ENCODE measurements around the gene PHF21A.
"Not testable (repeated sequence)": the region's sequence is repeated elsewhere in the genome, so short reads cannot be mapped to it uniquely, and the experiment has no call there.

The PHF21A gene

GRCh38 chr11:45919806-45920530 lies 201.3 kb downstream of the PHF21A start:
- no peak for DNase-seq

- DNase-seq: no peak
Observed at GRCh38 chr11:45918962-45919675, 202.1 kb downstream of the PHF21A start.

- DNase-seq: peak; percentile 67
Observed at GRCh38 chr11:45918331-45918941, 202.8 kb downstream of the PHF21A start.

- DNase-seq: peak; percentile 91
Observed at GRCh38 chr11:45917623-45918330, 203.5 kb downstream of the PHF21A start, which contains the start of gene PEX16. TSS of gene PEX16 (minus strand) at chr11:45917877. CDS start at chr11:45917811, 66 bp downstream.

GRCh38 chr11:45917286-45917622 lies 204.0 kb downstream of the PHF21A start:
- DNase-seq: no peak

GRCh38 chr11:45915446-45915845 lies 205.8 kb downstream of the PHF21A start:
- no peak for DNase-seq

GRCh38 chr11:45913942-45914635 lies 207.2 kb downstream of the PHF21A start:
- no peak for DNase-seq

GRCh38 chr11:45913514-45913913 lies 207.7 kb downstream of the PHF21A start:
- DNase-seq: no peak

- DNase-seq: no peak
Observed at GRCh38 chr11:45910623-45911022, 210.6 kb downstream of the PHF21A start.

GRCh38 chr11:45909594-45910475 lies 211.4 kb downstream of the PHF21A start:
- no peak for DNase-seq

GRCh38 chr11:45907911-45908370 lies 213.3 kb downstream of the PHF21A start:
- no peak for DNase-seq

GRCh38 chr11:45906965-45907611 lies 214.2 kb downstream of the PHF21A start, which contains the start of gene FREY1:
TSS of gene FREY1 (minus strand) at chr11:45907271. CDS start at chr11:45907245, 26 bp downstream.
- DNase-seq: no peak

GRCh38 chr11:45906096-45906682 lies 215.1 kb downstream of the PHF21A start:
- DNase-seq: no peak

GRCh38 chr11:45905576-45905975 lies 215.7 kb downstream of the PHF21A start:
- not testable (repeated sequence) for DNase-seq

GRCh38 chr11:45905095-45905494 lies 216.2 kb downstream of the PHF21A start:
- DNase-seq: no peak

- DNase-seq: no peak
Observed at GRCh38 chr11:45904309-45904915, 216.8 kb downstream of the PHF21A start.

GRCh38 chr11:45902452-45903380 lies 218.5 kb downstream of the PHF21A start:
- DNase-seq: no peak

- DNase-seq: no peak
Observed at GRCh38 chr11:45901626-45902025, 219.6 kb downstream of the PHF21A start.

Data from right kidney (tissue), 1 donor.